ENCODE measurements around the gene CAPZA2. TPM values are rescaled to one million over a fixed set of nuclear protein-coding genes. Genes with fewer than 3 reads are reported as not detected.
"Not testable (repeated sequence)": the region's sequence is repeated elsewhere in the genome, so short reads cannot be mapped to it uniquely, and the experiment has no call there.

Gene CAPZA2
- 80.5 TPM for total RNA-seq

DNA sequence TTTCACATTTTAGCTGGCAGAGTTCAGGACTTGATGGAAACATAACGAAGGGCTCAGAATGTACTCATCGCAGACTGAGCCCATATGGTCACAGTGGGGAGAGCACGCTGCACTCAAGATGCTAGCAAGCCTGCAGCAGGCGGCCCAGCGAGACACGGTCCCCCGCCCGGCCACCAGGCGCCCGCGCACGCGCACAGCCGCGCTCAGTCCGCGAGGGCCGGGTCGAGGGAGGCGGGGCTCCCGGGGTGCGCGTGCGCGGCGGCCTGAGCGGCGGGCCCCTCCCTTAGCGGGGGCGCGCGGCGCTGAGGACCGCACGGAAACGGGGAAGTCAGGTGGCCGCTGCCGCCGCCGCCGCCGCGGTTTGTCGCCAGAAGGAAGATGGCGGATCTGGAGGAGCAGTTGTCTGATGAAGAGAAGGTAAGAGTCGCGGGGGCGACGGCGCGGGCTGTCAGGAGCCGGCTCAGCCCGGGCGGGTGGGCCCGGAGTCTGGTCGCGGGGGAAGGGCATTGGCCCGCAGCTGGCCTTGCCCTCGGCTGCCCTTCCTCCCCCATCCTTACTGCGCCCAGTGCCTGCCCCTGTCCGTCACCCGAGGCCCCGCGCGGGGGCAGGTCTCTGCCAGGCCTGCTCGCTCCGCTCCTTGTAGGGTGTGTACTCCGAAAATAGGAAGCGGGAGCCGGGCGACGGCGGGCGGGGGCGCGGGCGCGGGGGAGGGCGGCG, at the start of gene CAPZA2:
Gene CAPZA2 (plus strand): TSS at position 354 of the 717 bp plus-strand sequence. CDS start 25 bp downstream, at position 379.
- Histone ChIP-seq H3K9me3 (no peaks in the 10 kb centered on the region), H3K4me3 (peak within 1 kb of the TSS; percentile 81 to 95), H3K36me3 (no peaks in the 10 kb centered on the region), H3K4me1 (peaks cover 0 to 12% of the 10 kb centered on the region in 2 donors), H3K27me3 (no peaks in the 10 kb centered on the region), H3K27ac (peak within 1 kb of the TSS; percentile 98 to 99)
- DNase-seq (ENCODE audit: low spot score in 2 of 2): peak; percentile 67 to 95
- intact Hi-C loops (cut with DNase I): loop anchor here (1.0 to 5.0 kb wide), 6 partner anchors 18 to 630 kb away; partner anchors contain the start of gene MET
- TF ChIP-seq, protein P1, sequence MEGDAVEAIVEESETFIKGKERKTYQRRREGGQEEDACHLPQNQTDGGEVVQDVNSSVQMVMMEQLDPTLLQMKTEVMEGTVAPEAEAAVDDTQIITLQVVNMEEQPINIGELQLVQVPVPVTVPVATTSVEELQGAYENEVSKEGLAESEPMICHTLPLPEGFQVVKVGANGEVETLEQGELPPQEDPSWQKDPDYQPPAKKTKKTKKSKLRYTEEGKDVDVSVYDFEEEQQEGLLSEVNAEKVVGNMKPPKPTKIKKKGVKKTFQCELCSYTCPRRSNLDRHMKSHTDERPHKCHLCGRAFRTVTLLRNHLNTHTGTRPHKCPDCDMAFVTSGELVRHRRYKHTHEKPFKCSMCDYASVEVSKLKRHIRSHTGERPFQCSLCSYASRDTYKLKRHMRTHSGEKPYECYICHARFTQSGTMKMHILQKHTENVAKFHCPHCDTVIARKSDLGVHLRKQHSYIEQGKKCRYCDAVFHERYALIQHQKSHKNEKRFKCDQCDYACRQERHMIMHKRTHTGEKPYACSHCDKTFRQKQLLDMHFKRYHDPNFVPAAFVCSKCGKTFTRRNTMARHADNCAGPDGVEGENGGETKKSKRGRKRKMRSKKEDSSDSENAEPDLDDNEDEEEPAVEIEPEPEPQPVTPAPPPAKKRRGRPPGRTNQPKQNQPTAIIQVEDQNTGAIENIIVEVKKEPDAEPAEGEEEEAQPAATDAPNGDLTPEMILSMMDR (IDR thresholded peaks at IDR 0.05): peak in 2 of 3 experiments; percentile 37 to 95

DNA sequence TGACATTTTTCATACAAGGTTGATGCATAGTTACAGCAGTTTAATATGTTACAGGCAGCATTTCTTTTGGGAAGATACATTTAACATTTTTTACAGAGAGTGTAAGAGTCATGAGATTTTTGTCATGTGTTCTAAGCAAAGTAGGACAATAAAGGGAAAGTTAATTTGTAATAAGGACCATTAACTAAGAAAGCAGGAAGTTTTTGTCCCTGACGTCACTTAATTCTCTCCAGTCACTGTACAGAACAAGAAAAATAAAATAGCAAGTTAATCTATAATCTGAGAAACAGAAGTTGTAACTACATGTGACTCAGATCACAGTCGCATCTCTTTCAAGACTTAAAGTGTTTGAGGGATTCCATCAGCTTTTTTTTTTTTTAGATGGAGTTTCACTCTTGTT, 49.5 kb upstream of the CAPZA2 start:
- no peaks in the 10 kb centered on the region for H3K4me1 ChIP-seq
- H3K27me3 ChIP-seq: no peaks in the 10 kb centered on the region
- no peaks in the 10 kb centered on the region for H3K36me3 ChIP-seq
- H3K4me3 ChIP-seq: no peak overlapping the region
- TF ChIP-seq, protein P1 (IDR thresholded peaks at IDR 0.05): no peak
- intact Hi-C loops (cut with DNase I): no loop called here
- no peak overlapping the region for H3K27ac ChIP-seq
- no peaks in the 10 kb centered on the region for H3K9me3 ChIP-seq
- no peak for DNase-seq (ENCODE audit: low spot score in 2 of 2)

DNA sequence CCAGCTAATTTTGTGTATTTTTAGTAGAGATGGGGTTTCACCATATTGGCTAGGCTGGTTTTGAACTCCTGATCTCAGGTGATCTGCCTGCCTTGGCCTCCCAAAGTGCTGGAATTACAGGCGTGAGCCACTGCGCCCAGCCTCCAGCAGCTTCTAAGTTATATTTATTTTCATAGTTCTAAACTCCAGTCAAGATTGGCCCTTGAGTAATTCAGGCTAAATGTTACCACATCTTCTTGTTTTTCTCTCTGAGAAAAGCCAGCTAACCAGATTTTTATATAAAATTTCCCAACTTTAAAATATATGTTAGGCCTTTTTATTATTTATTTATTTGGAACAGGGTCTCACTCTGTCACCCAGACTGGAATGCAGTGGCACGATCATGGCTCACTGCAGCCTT, 49.0 kb upstream of the CAPZA2 start:
- DNase-seq (ENCODE audit: low spot score in 2 of 2); H3K4me1 ChIP-seq; H3K27ac ChIP-seq; H3K4me3 ChIP-seq; H3K27me3 ChIP-seq; H3K9me3 ChIP-seq; intact Hi-C loops (cut with DNase I); H3K36me3 ChIP-seq: not testable (repeated sequence)

DNA sequence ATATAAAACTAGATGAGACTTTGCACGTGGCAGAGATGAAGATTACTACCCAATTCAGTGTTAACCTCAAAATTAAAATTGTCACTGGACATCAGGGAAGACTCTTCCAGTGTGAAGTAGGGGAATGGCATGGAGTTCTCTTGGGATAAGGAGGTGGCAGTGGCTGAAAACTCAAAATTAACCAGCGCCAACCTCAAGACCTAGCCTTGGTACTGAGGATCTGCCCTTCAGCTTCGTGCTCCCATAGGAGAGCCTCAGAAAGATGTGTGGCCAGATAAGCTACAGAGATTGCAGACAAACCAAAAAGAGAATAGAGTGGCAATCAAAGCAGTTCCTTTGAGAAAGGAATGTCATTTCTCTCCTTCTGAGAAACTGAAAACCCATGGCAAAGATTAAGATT, 47.3 kb upstream of the CAPZA2 start:
- Histone ChIP-seq H3K36me3 (no peaks in the 10 kb centered on the region), H3K27me3 (no peaks in the 10 kb centered on the region), H3K9me3 (no peaks in the 10 kb centered on the region), H3K4me1 (no peaks in the 10 kb centered on the region), H3K27ac (no peak overlapping the region), H3K4me3 (no peak overlapping the region)
- TF ChIP-seq, protein P1 (IDR thresholded peaks at IDR 0.05): no peak
- DNase-seq (ENCODE audit: low spot score in 2 of 2): no peak
- intact Hi-C loops (cut with DNase I): no loop called here

DNA sequence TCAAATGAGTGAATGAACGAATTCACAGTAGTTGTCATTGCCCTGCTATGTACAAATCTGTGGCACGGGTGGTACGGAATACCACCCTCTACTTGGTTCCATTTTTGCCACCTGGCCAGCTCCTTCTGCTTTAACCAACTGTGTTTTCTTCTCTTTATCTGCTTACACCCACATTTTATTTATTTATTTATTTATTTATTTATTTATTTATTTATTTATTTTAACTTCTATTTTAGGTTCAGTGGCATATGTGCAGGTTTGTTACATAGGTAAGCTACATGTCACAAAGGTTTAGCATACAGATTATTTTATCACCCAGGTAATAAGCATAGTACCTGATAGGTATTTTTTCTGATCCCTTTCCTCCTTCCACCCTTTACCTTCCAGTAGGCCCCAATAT, 42.2 kb upstream of the CAPZA2 start:
- Histone ChIP-seq H3K27ac (no peak overlapping the region), H3K4me1 (no peaks in the 10 kb centered on the region), H3K9me3 (no peaks in the 10 kb centered on the region), H3K27me3 (no peaks in the 10 kb centered on the region), H3K36me3 (no peaks in the 10 kb centered on the region), H3K4me3 (no peak overlapping the region)
- no peak for DNase-seq (ENCODE audit: low spot score in 2 of 2)
- TF ChIP-seq, protein P1 (IDR thresholded peaks at IDR 0.05): no peak
- intact Hi-C loops (cut with DNase I): no loop called here

DNA sequence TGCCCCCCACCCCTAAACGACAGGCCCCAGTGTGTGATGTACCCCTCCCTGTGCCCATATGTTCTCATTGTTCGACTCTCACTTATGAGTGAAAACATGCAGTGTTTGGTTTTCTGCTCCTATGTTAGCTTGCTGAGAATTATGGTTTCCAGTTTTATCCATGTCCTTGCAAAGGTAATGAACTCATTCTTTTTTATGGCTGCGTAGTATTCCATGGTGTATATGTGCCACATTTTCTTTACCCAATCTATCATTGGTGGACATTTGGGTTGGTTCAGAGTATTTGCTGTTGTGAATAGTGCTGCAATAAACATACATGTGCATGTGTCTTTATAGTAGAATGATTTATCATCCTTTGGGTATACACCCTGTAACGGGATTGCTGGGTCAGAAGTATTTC, 40.7 kb upstream of the CAPZA2 start:
- H3K27ac ChIP-seq; H3K27me3 ChIP-seq; intact Hi-C loops (cut with DNase I); H3K36me3 ChIP-seq; H3K9me3 ChIP-seq; H3K4me3 ChIP-seq; DNase-seq (ENCODE audit: low spot score in 2 of 2); H3K4me1 ChIP-seq: not testable (repeated sequence)

All from ascending aorta (tissue), 2 donors.